SU-DHL-6 (cell line): Measurements from ENCODE around the gene ZNF488.

Experiments
- EZH2phosphoT487 ChIP-seq: fragments of 200-600 bp; sonication (generic), shearing (Covaris generic); conservative IDR thresholded peaks from 2 replicates; pipeline ENCODE4 v1.6.1; 2018; ENCODE audit warnings: mild to moderate bottlenecking, antibody characterized with exemption, low read length, moderate library complexity, mixed read lengths
- TF ChIP-seq, protein P1 (sequence below): fragments of 200-600 bp; sonication (generic); IDR thresholded peaks from one replicate; pipeline ENCODE4 v1.5.1; 2017; ENCODE audit warnings: antibody characterized with exemption, mild to moderate bottlenecking, low read length, moderate library complexity; ENCODE audit not compliant: insufficient read depth, poor library complexity, severe bottlenecking

DNA sequence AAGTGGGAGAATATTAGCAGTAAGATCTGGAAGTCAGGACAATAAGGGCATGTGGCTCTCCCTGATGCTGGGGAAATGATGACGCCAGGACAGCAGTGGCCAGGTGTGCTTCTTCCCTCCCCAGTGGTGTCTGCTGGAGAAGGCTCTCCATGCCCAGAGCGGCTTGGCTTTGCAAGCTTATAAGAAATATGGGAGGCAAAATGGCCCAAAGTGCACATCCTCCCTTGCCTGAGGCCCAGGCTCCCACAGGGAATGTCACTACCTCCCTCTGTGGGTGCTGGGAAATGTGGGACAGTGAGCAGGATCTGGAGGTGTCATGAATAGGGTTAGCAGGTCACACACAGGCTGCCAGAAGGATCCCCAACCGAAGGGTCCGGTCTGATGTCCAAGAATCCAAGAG is 17.1 kb upstream of the ZNF488 start:
- TF ChIP-seq, protein P1, sequence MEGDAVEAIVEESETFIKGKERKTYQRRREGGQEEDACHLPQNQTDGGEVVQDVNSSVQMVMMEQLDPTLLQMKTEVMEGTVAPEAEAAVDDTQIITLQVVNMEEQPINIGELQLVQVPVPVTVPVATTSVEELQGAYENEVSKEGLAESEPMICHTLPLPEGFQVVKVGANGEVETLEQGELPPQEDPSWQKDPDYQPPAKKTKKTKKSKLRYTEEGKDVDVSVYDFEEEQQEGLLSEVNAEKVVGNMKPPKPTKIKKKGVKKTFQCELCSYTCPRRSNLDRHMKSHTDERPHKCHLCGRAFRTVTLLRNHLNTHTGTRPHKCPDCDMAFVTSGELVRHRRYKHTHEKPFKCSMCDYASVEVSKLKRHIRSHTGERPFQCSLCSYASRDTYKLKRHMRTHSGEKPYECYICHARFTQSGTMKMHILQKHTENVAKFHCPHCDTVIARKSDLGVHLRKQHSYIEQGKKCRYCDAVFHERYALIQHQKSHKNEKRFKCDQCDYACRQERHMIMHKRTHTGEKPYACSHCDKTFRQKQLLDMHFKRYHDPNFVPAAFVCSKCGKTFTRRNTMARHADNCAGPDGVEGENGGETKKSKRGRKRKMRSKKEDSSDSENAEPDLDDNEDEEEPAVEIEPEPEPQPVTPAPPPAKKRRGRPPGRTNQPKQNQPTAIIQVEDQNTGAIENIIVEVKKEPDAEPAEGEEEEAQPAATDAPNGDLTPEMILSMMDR, result no peak
- TF ChIP-seq EZH2phosphoT487, result no peak
